Measurements from ENCODE around the gene FAR1. TPM values are rescaled to one million over a fixed set of nuclear protein-coding genes. Genes with fewer than 3 reads are reported as not detected.
A peak's percentile ranks its signal among the peaks of the same experiment; 100 is the strongest.

The FAR1 gene
- total and polyA plus RNA-seq, 4 experiments from 2014 or later, result 3.0 to 39.7 (median 22.2) TPM

DNA sequence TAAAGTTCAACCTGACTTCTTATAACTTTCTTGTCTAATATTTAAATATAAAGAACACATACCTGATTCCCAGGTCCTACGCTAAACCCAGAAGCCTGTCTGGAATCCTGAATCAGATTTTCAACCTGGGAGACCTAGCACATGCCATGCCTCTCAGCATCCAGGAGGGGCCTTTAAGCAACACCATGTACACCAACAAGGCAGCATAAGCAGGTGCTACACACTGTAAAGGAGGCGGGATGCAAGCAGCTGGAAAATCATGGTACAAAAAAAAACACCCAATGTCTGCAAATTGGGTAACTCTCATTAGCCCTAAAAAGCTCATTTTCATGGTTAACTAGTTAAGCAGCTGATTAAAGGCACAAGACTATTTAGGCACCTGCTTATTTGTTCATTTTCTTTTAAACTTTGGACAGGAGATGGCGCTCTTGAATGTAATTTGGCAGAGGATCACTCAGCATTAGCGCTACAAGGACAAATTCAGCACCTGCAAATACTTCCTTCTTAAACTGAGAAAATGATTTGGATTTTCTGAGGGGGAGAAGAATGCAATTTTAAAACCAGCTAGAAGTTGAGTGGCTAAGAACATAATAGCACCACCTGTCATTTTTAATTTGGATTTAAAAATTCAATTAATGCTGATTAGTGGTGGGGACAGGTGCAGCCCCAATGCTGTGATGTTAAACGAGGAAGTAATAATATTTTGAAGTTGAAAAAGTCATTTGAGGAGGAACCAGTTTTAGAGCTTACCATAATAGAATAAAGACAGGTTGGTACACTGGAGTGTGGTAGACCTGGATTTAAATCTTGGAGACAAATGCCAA lies 104.0 kb downstream of the FAR1 start:
- Mint-ChIP-seq H3K27me3 (peaks cover 4% of the 10 kb centered on the region in 2 donors), H3K9me3 (no peaks in the 10 kb centered on the region), H3K4me1 (peaks cover 2 to 6% (median 5%) of the 10 kb centered on the region in 4 donors), H3K27ac (no peak overlapping the region), H3K36me3 (no peaks in the 10 kb centered on the region), H3K4me3 (no peak overlapping the region)
- intact Hi-C loops (cut with micrococcal nuclease), result loop anchor here (1.0 kb wide), 5 partner anchors 184 to 1302 kb away; no protein-coding TSS in a partner anchor
- no peaks in the 10 kb centered on the region for H3K27me3 ChIP-seq (ENCODE audit: insufficient read depth, low read length)
- peak in 4 of 5 donors; percentile 72 to 78 (median 73) for DNase-seq
- no peaks in the 10 kb centered on the region for H3K4me1 ChIP-seq (ENCODE audit: insufficient read depth, low read length)
- ChIA-PET POLR2A (ENCODE audit: partially characterized antibody) (interaction anchor here (0.6 to 1.4 kb wide), 5 partner anchors 175 to 677 kb away, joined by 3 to 7 read pairs (median 4); no protein-coding TSS in a partner anchor), CTCF (ENCODE audit: partially characterized antibody) (interaction anchor here (0.7 to 12.1 kb wide), 66 partner anchors 10 to 1302 kb away, joined by 3 to 299 read pairs (median 4); partner anchors contain the start of genes COPB1 and SPON1)
- no peaks in the 10 kb centered on the region for H3K9me3 ChIP-seq (ENCODE audit: control insufficient read depth in 1 of 2, low read length in 2 of 2)
- H3K4me3 ChIP-seq (ENCODE audit: low read length in 2 of 2), result no peak overlapping the region
- H3K27ac ChIP-seq (ENCODE audit: low read depth, low read length), result no peak overlapping the region
- no peaks in the 10 kb centered on the region for H3K36me3 ChIP-seq (ENCODE audit: insufficient read depth, low read length)

DNA sequence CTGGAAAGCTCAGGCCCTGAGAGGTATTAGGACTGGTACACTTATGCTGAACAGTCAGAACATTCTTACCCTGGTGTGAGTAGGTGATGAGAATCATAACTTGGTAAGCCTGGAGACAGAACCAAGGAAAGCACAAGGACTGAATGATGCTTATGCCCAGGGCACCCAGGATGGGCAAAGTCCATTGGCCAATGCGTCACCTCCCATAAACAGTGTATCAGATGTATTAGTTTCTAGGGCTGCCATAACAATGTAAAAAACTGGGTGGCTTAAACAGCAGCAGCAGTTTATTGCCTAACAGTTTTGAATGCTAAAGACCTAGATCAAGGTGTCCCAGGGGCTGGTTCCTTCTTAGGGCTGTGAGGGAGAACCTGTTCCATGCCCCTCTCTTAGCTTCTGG lies 107.0 kb downstream of the FAR1 start:
- Mint-ChIP-seq H3K9me3 (peaks cover 0 to 2% (median 0%) of the 10 kb centered on the region in 8 donors), H3K4me3 (no peak overlapping the region), H3K4me1 (peaks cover 2 to 6% (median 5%) of the 10 kb centered on the region in 4 donors), H3K27me3 (peaks cover 4 to 5% of the 10 kb centered on the region in 2 donors), H3K27ac (peak overlapping the region in 1 of 7 donors; percentile 22), H3K36me3 (no peaks in the 10 kb centered on the region)
- no peak for DNase-seq
- Histone ChIP-seq H3K4me1 (ENCODE audit: insufficient read depth, low read length) (no peaks in the 10 kb centered on the region), H3K27ac (ENCODE audit: low read depth, low read length) (no peak overlapping the region), H3K27me3 (ENCODE audit: insufficient read depth, low read length) (no peaks in the 10 kb centered on the region), H3K36me3 (ENCODE audit: insufficient read depth, low read length) (no peaks in the 10 kb centered on the region), H3K4me3 (ENCODE audit: low read length in 2 of 2) (no peak overlapping the region), H3K9me3 (ENCODE audit: control insufficient read depth in 1 of 2, low read length in 2 of 2) (no peaks in the 10 kb centered on the region)
- CTCF ChIA-PET (ENCODE audit: partially characterized antibody), result interaction anchor here (0.6 to 12.1 kb wide), 25 partner anchors 8 to 1132 kb away, joined by 3 to 299 read pairs (median 5); partner anchors contain the start of gene SPON1
- POLR2A ChIA-PET (ENCODE audit: partially characterized antibody), result interaction anchor here (1.2 to 2.3 kb wide), 5 partner anchors 179 to 473 kb away, joined by 3 to 11 read pairs (median 7); partner anchors contain the start of gene SPON1
- intact Hi-C loops (cut with micrococcal nuclease), result loop anchor here (5.0 kb wide), 2 partner anchors 87 to 532 kb away; no protein-coding TSS in a partner anchor

DNA sequence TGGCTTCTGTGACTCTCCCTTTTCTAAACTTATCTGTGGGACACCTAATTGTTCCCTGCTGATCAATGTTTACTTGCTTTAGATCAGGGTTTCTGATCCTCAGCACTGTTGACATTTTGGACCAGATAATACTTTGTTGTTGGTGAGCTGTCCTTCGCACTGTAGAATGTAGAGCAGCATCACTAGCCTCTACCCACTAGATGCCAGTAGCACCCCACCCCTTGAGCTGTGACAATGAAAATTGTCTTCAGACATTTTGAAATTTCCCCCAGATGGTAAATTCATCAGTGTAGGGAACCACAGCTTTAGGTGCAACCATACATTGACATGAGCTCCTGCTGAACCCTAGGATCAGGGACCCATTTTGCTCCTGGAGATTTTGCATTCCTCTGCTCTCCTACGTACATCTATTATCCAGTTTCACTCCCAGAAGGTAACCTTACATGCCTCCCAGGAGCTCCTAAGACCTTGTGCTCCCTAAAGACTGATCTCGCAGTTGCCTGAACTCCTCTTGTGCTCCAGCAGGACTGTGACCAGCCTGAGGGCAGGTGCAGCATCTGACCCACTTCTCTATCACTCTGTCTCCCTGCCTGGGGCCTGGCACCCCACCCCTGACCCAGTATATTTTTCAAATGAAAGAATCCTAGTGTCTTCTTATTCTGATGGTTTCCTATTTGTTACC lies 107.8 kb downstream of the FAR1 start:
- Histone ChIP-seq H3K27me3 (ENCODE audit: insufficient read depth, low read length) (no peaks in the 10 kb centered on the region), H3K27ac (ENCODE audit: low read depth, low read length) (no peak overlapping the region), H3K4me3 (ENCODE audit: low read length in 2 of 2) (no peak overlapping the region), H3K36me3 (ENCODE audit: insufficient read depth, low read length) (no peaks in the 10 kb centered on the region), H3K9me3 (ENCODE audit: control insufficient read depth in 1 of 2, low read length in 2 of 2) (no peaks in the 10 kb centered on the region), H3K4me1 (ENCODE audit: insufficient read depth, low read length) (no peaks in the 10 kb centered on the region)
- CTCF ChIA-PET (ENCODE audit: partially characterized antibody), result interaction anchor here (0.8 to 12.1 kb wide), 32 partner anchors 9 to 1131 kb away, joined by 3 to 299 read pairs (median 5); partner anchors contain the start of gene SPON1
- DNase-seq, result peak; percentile 42 to 60 (median 48)
- H3K36me3 Mint-ChIP-seq, result no peaks in the 10 kb centered on the region
- H3K27ac Mint-ChIP-seq, result peak overlapping the region in 2 of 7 donors; percentile 22 to 58
- H3K9me3 Mint-ChIP-seq, result peaks cover 0 to 2% (median 0%) of the 10 kb centered on the region in 8 donors
- H3K4me1 Mint-ChIP-seq, result peaks cover 2 to 6% (median 5%) of the 10 kb centered on the region in 4 donors
- no peak overlapping the region for H3K4me3 Mint-ChIP-seq
- intact Hi-C loops (cut with micrococcal nuclease), result loop anchor here (1.0 to 5.0 kb wide), 7 partner anchors 86 to 1131 kb away; partner anchors contain the start of gene SPON1
- POLR2A ChIA-PET (ENCODE audit: partially characterized antibody), result interaction anchor here (1.2 to 2.3 kb wide), 5 partner anchors 92 to 472 kb away, joined by 3 to 11 read pairs (median 7); partner anchors contain the start of gene SPON1
- H3K27me3 Mint-ChIP-seq, result peaks cover 0 to 1% of the 10 kb centered on the region in 2 donors

DNA sequence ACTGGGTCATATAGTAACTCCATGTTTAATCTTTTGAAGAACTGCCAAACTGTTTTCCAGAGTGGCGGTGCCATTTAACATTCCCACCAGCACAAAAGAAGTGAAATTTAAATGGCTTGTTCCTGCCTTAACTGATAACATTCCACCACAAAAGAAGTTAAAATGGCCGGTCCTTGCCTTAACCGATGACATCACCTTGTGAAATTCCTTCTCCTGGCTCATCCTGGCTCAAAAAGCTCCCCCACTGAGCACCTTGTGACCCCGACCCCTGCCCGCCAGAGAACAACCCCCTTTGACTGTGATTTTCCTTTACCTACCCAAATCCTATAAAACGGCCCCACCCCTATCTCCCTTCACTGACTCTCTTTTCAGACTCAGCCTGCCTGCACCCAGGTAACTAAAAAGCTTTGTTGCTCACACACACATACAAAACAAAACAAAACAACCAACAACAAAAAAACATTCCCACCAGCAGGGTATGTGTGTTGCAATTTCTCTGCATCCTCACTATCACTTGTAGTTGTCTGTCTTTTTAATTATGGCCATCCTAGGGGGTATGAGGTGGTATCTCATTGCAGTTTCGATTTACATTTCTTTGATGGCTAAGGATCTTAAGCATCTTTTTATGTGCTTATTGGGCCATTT lies 109.0 kb downstream of the FAR1 start:
- H3K27ac ChIP-seq (ENCODE audit: low read depth, low read length), result no peak overlapping the region
- CTCF ChIA-PET (ENCODE audit: partially characterized antibody), result interaction anchor here (1.1 to 12.1 kb wide), 15 partner anchors 10 to 1130 kb away, joined by 3 to 299 read pairs (median 13); partner anchors contain the start of gene SPON1
- Mint-ChIP-seq H3K27me3 (peaks cover 0 to 1% of the 10 kb centered on the region in 2 donors), H3K4me3 (no peak overlapping the region), H3K9me3 (peaks cover 0 to 2% (median 0%) of the 10 kb centered on the region in 8 donors), H3K27ac (peak overlapping the region in 2 of 7 donors; percentile 3 to 54), H3K36me3 (no peaks in the 10 kb centered on the region), H3K4me1 (peaks cover 1 to 6% (median 6%) of the 10 kb centered on the region in 4 donors)
- H3K4me1 ChIP-seq (ENCODE audit: insufficient read depth, low read length), result no peaks in the 10 kb centered on the region
- no peaks in the 10 kb centered on the region for H3K9me3 ChIP-seq (ENCODE audit: control insufficient read depth in 1 of 2, low read length in 2 of 2)
- no peak overlapping the region for H3K4me3 ChIP-seq (ENCODE audit: low read length in 2 of 2)
- DNase-seq, result no peak
- H3K27me3 ChIP-seq (ENCODE audit: insufficient read depth, low read length), result no peaks in the 10 kb centered on the region
- intact Hi-C loops (cut with micrococcal nuclease), result loop anchor here (2.0 to 5.0 kb wide), 4 partner anchors 85 to 1129 kb away; partner anchors contain the start of gene SPON1
- H3K36me3 ChIP-seq (ENCODE audit: insufficient read depth, low read length), result no peaks in the 10 kb centered on the region
- POLR2A ChIA-PET (ENCODE audit: partially characterized antibody), result interaction anchor here (1.0 to 2.3 kb wide), 3 partner anchors 91 to 185 kb away, joined by 3 to 6 read pairs (median 5); partner anchors contain the start of gene SPON1

DNA sequence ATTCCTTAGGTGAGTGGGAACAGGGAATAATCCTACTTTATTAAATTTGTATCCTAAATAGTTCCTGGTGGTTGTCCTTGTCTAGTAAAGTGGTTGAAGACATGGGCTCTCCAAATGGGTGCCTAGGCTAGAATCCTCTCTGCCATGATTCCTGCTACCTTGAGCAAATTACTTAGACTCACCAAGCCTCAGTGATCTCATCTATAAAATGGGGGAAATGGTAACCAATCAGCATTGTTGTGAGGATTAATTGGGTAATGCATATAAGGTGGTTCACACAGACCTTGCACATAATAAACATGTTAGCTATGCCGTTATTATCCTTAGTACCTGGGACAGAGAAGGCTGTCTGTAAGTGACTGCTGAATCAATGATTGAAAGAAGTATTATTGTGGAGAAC lies 109.9 kb downstream of the FAR1 start:
- Histone ChIP-seq H3K36me3 (ENCODE audit: insufficient read depth, low read length) (no peaks in the 10 kb centered on the region), H3K27ac (ENCODE audit: low read depth, low read length) (no peak overlapping the region), H3K4me1 (ENCODE audit: insufficient read depth, low read length) (no peaks in the 10 kb centered on the region), H3K4me3 (ENCODE audit: low read length in 2 of 2) (no peak overlapping the region), H3K27me3 (ENCODE audit: insufficient read depth, low read length) (no peaks in the 10 kb centered on the region), H3K9me3 (ENCODE audit: control insufficient read depth in 1 of 2, low read length in 2 of 2) (no peaks in the 10 kb centered on the region)
- ChIA-PET CTCF (ENCODE audit: partially characterized antibody) (interaction anchor here (1.6 to 12.1 kb wide), 5 partner anchors 176 to 531 kb away, joined by 3 to 299 read pairs (median 20); partner anchors contain the start of gene SPON1), POLR2A (ENCODE audit: partially characterized antibody) (no interaction called here)
- H3K4me3 Mint-ChIP-seq, result no peak overlapping the region
- H3K36me3 Mint-ChIP-seq, result no peaks in the 10 kb centered on the region
- peaks cover 0 to 7% (median 4%) of the 10 kb centered on the region in 4 donors for H3K4me1 Mint-ChIP-seq
- no peak for DNase-seq
- peak overlapping the region in 1 of 7 donors; percentile 13 for H3K27ac Mint-ChIP-seq
- H3K9me3 Mint-ChIP-seq, result peaks cover 0 to 2% (median 0%) of the 10 kb centered on the region in 8 donors
- intact Hi-C loops (cut with micrococcal nuclease), result loop anchor here (5.0 kb wide), 2 partner anchors 84 to 529 kb away; no protein-coding TSS in a partner anchor
- peaks cover 0 to 1% of the 10 kb centered on the region in 2 donors for H3K27me3 Mint-ChIP-seq

DNA sequence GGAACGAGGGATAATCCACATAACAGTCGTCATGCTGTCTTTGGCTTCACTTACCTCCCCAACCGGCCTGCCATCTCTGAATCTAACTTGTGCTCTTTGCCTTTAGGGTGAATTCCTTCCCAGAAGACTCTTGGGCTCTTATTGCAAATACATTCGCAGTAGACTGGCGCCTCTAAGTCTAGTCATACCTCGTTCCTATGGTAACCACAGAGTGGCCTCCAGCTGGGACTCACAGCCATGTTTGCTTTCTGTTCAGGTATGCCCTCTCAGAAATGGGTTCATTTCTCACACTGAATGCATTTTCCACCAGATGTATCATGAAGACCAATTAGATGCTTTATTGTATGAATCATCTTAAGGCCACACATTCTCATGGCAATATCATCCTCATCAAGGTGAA lies 112.7 kb downstream of the FAR1 start:
- CTCF ChIA-PET (ENCODE audit: partially characterized antibody), result no interaction called here
- peaks cover 0 to 2% (median 0%) of the 10 kb centered on the region in 8 donors for H3K9me3 Mint-ChIP-seq
- POLR2A ChIA-PET (ENCODE audit: partially characterized antibody), result no interaction called here
- intact Hi-C loops (cut with micrococcal nuclease), result no loop called here
- H3K27ac ChIP-seq (ENCODE audit: low read depth, low read length), result no peak overlapping the region
- peaks cover 0 to 1% of the 10 kb centered on the region in 2 donors for H3K27me3 Mint-ChIP-seq
- H3K36me3 ChIP-seq (ENCODE audit: insufficient read depth, low read length), result no peaks in the 10 kb centered on the region
- no peaks in the 10 kb centered on the region for H3K27me3 ChIP-seq (ENCODE audit: insufficient read depth, low read length)
- DNase-seq, result no peak
- no peaks in the 10 kb centered on the region for H3K4me1 ChIP-seq (ENCODE audit: insufficient read depth, low read length)
- no peak overlapping the region for H3K27ac Mint-ChIP-seq
- H3K36me3 Mint-ChIP-seq, result no peaks in the 10 kb centered on the region
- H3K4me1 Mint-ChIP-seq, result peaks cover 0 to 7% (median 2%) of the 10 kb centered on the region in 4 donors
- no peak overlapping the region for H3K4me3 Mint-ChIP-seq
- H3K4me3 ChIP-seq (ENCODE audit: low read length in 2 of 2), result no peak overlapping the region
- no peaks in the 10 kb centered on the region for H3K9me3 ChIP-seq (ENCODE audit: control insufficient read depth in 1 of 2, low read length in 2 of 2)

All from CD4-positive, alpha-beta memory T cell (primary cell).